ENCODE measurements around the gene MYH3. TPM values are rescaled to one million over a fixed set of nuclear protein-coding genes. Genes with fewer than 3 reads are reported as not detected.

Gene MYH3
- total RNA-seq, 1 donor from 2014 or later: 2.1 TPM

- H3K27me3 Mint-ChIP-seq (ENCODE audit: unreplicated experiment): no peaks in the 10 kb centered on the region
- H3K9me3 Mint-ChIP-seq (ENCODE audit: unreplicated experiment): no peaks in the 10 kb centered on the region
- no peaks in the 10 kb centered on the region for H3K4me1 Mint-ChIP-seq (ENCODE audit: unreplicated experiment)
- H3K27ac Mint-ChIP-seq (ENCODE audit: unreplicated experiment): no peak overlapping the region
- H3K36me3 Mint-ChIP-seq (ENCODE audit: low read depth, unreplicated experiment): no peaks in the 10 kb centered on the region
- DNase-seq (ENCODE audit: low spot score): no peak
- TF ChIP-seq, protein P1, sequence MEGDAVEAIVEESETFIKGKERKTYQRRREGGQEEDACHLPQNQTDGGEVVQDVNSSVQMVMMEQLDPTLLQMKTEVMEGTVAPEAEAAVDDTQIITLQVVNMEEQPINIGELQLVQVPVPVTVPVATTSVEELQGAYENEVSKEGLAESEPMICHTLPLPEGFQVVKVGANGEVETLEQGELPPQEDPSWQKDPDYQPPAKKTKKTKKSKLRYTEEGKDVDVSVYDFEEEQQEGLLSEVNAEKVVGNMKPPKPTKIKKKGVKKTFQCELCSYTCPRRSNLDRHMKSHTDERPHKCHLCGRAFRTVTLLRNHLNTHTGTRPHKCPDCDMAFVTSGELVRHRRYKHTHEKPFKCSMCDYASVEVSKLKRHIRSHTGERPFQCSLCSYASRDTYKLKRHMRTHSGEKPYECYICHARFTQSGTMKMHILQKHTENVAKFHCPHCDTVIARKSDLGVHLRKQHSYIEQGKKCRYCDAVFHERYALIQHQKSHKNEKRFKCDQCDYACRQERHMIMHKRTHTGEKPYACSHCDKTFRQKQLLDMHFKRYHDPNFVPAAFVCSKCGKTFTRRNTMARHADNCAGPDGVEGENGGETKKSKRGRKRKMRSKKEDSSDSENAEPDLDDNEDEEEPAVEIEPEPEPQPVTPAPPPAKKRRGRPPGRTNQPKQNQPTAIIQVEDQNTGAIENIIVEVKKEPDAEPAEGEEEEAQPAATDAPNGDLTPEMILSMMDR (IDR thresholded peaks at IDR 0.05; ENCODE audit: unreplicated experiment): no peak
- H3K4me3 Mint-ChIP-seq (ENCODE audit: unreplicated experiment): no peak overlapping the region
Measured at GRCh38 chr17:10605221-10605783, 51.8 kb downstream of the MYH3 start.

GRCh38 chr17:10604521-10604920, 52.6 kb downstream of the MYH3 start:
- Mint-ChIP-seq H3K27ac (ENCODE audit: unreplicated experiment) (no peak overlapping the region), H3K27me3 (ENCODE audit: unreplicated experiment) (no peaks in the 10 kb centered on the region), H3K9me3 (ENCODE audit: unreplicated experiment) (no peaks in the 10 kb centered on the region), H3K4me1 (ENCODE audit: unreplicated experiment) (no peaks in the 10 kb centered on the region), H3K4me3 (ENCODE audit: unreplicated experiment) (no peak overlapping the region), H3K36me3 (ENCODE audit: low read depth, unreplicated experiment) (no peaks in the 10 kb centered on the region)
- TF ChIP-seq, protein P1 (IDR thresholded peaks at IDR 0.05; ENCODE audit: unreplicated experiment): no peak
- DNase-seq (ENCODE audit: low spot score): no peak

DNA sequence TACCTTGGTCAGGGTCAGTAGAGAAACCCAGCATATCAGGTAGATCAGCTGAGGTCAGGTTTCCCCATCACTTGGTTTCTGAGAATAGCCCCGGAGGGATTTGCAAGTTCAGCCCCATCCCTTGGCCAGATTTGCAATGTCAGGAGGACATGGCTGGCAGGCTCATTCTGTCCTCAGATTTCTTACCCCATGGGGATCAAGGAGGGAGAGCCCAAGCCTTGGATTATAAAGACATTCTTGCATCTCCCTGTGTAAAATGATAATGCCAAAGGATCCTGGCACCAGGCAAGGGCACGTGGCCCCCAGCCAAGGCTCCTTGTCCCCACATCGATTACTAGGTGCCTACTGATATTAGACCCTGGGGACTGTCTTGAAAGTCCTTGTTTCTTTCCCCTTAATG, 53.2 kb downstream of the MYH3 start:
- no peaks in the 10 kb centered on the region for H3K36me3 Mint-ChIP-seq (ENCODE audit: low read depth, unreplicated experiment)
- DNase-seq (ENCODE audit: low spot score): no peak
- TF ChIP-seq, protein P1 (IDR thresholded peaks at IDR 0.05; ENCODE audit: unreplicated experiment): no peak
- H3K4me1 Mint-ChIP-seq (ENCODE audit: unreplicated experiment): no peaks in the 10 kb centered on the region
- H3K27me3 Mint-ChIP-seq (ENCODE audit: unreplicated experiment): no peaks in the 10 kb centered on the region
- no peaks in the 10 kb centered on the region for H3K9me3 Mint-ChIP-seq (ENCODE audit: unreplicated experiment)
- no peak overlapping the region for H3K4me3 Mint-ChIP-seq (ENCODE audit: unreplicated experiment)
- H3K27ac Mint-ChIP-seq (ENCODE audit: unreplicated experiment): no peak overlapping the region

GRCh38 chr17:10600571-10600970, 56.5 kb downstream of the MYH3 start:
- Mint-ChIP-seq H3K36me3 (ENCODE audit: low read depth, unreplicated experiment) (no peaks in the 10 kb centered on the region), H3K27me3 (ENCODE audit: unreplicated experiment) (no peaks in the 10 kb centered on the region), H3K9me3 (ENCODE audit: unreplicated experiment) (no peaks in the 10 kb centered on the region), H3K4me3 (ENCODE audit: unreplicated experiment) (no peak overlapping the region), H3K27ac (ENCODE audit: unreplicated experiment) (no peak overlapping the region), H3K4me1 (ENCODE audit: unreplicated experiment) (no peaks in the 10 kb centered on the region)
- DNase-seq (ENCODE audit: low spot score): no peak
- TF ChIP-seq, protein P1 (IDR thresholded peaks at IDR 0.05; ENCODE audit: unreplicated experiment): no peak

DNA sequence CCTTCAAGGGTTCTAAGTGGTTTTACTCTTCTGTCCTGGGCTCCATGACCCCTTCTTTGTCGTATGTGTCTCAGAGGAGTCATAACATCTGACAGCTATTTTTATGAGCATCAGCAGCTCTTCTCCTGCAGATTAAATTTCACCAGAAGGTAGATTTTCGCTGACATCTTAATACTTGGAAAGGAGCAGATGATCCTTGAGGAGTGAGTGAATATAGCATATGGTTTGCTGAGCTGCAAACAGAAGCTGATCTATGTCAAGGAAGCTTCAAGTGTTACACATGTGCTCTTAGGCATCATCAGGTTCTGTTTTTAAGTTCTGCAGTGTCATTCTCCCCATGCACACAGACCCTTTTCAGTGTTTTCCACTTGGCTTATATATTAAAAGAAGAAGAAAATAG, 58.5 kb downstream of the MYH3 start:
- H3K4me1 Mint-ChIP-seq (ENCODE audit: unreplicated experiment): no peaks in the 10 kb centered on the region
- no peak for DNase-seq (ENCODE audit: low spot score)
- no peaks in the 10 kb centered on the region for H3K9me3 Mint-ChIP-seq (ENCODE audit: unreplicated experiment)
- peaks cover 2% of the 10 kb centered on the region for H3K27me3 Mint-ChIP-seq (ENCODE audit: unreplicated experiment)
- no peaks in the 10 kb centered on the region for H3K36me3 Mint-ChIP-seq (ENCODE audit: low read depth, unreplicated experiment)
- TF ChIP-seq, protein P1 (IDR thresholded peaks at IDR 0.05; ENCODE audit: unreplicated experiment): no peak
- H3K4me3 Mint-ChIP-seq (ENCODE audit: unreplicated experiment): no peak overlapping the region
- H3K27ac Mint-ChIP-seq (ENCODE audit: unreplicated experiment): no peak overlapping the region

All from endothelial cell (in vitro differentiated cells).